ENCODE results near the gene RELL2.
A peak's percentile ranks its signal among the peaks of the same experiment; 100 is the strongest.
"Not testable (repeated sequence)": the region's sequence is repeated elsewhere in the genome, so short reads cannot be mapped to it uniquely, and the experiment has no call there.

The RELL2 gene

GRCh38 chr5:141636413-141637122 is at the start of gene RELL2, which contains the start of gene HDAC3:
TSS of gene RELL2 (plus strand) at chr5:141636997. CDS start at chr5:141638226, 1,229 bp downstream.
TSS of gene HDAC3 (minus strand) at chr5:141636849. CDS start at chr5:141636790, 59 bp downstream.
- DNase-seq (ENCODE audit: low read depth in 2 of 2): peak; percentile 88 to 93

GRCh38 chr5:141590127-141590526 is 46.7 kb upstream of the RELL2 start:
- no peak for DNase-seq (ENCODE audit: low read depth in 2 of 2)

- DNase-seq (ENCODE audit: low read depth in 2 of 2): no peak
Measured at GRCh38 chr5:141596867-141597266, 39.9 kb upstream of the RELL2 start.

GRCh38 chr5:141597394-141597793 is 39.4 kb upstream of the RELL2 start:
- no peak for DNase-seq (ENCODE audit: low read depth in 2 of 2)

GRCh38 chr5:141597814-141598213 is 39.0 kb upstream of the RELL2 start:
- DNase-seq (ENCODE audit: low read depth in 2 of 2): no peak

GRCh38 chr5:141598391-141599345 is 38.1 kb upstream of the RELL2 start:
- DNase-seq (ENCODE audit: low read depth in 2 of 2): no peak

GRCh38 chr5:141602606-141603005 is 34.2 kb upstream of the RELL2 start:
- DNase-seq (ENCODE audit: low read depth in 2 of 2): no peak

- DNase-seq (ENCODE audit: low read depth in 2 of 2): no peak
Measured at GRCh38 chr5:141603923-141604717, 32.7 kb upstream of the RELL2 start.

GRCh38 chr5:141605523-141606277 is 31.1 kb upstream of the RELL2 start:
- peak; percentile 47 to 48 for DNase-seq (ENCODE audit: low read depth in 2 of 2)

GRCh38 chr5:141608046-141608445 is 28.8 kb upstream of the RELL2 start:
- no peak for DNase-seq (ENCODE audit: low read depth in 2 of 2)

GRCh38 chr5:141608557-141608956 is 28.2 kb upstream of the RELL2 start:
- DNase-seq (ENCODE audit: low read depth in 2 of 2): no peak

GRCh38 chr5:141609044-141609443 is 27.8 kb upstream of the RELL2 start:
- no peak for DNase-seq (ENCODE audit: low read depth in 2 of 2)

- DNase-seq (ENCODE audit: low read depth in 2 of 2): not testable (repeated sequence)
Measured at GRCh38 chr5:141609921-141610320, 26.9 kb upstream of the RELL2 start.

- DNase-seq (ENCODE audit: low read depth in 2 of 2): no peak
Measured at GRCh38 chr5:141611289-141611688, 25.5 kb upstream of the RELL2 start.

GRCh38 chr5:141613344-141613743 is 23.5 kb upstream of the RELL2 start:
- DNase-seq (ENCODE audit: low read depth in 2 of 2): no peak

GRCh38 chr5:141615991-141616720 is 20.6 kb upstream of the RELL2 start:
- no peak for DNase-seq (ENCODE audit: low read depth in 2 of 2)

- no peak for DNase-seq (ENCODE audit: low read depth in 2 of 2)
Measured at GRCh38 chr5:141617128-141617527, 19.7 kb upstream of the RELL2 start.

GRCh38 chr5:141617682-141618029 is 19.1 kb upstream of the RELL2 start:
- DNase-seq (ENCODE audit: low read depth in 2 of 2): no peak

- no peak for DNase-seq (ENCODE audit: low read depth in 2 of 2)
Measured at GRCh38 chr5:141618030-141618803, 18.6 kb upstream of the RELL2 start.
